Measurements from ENCODE around the gene ISOC1.

Gene ISOC1

DNA sequence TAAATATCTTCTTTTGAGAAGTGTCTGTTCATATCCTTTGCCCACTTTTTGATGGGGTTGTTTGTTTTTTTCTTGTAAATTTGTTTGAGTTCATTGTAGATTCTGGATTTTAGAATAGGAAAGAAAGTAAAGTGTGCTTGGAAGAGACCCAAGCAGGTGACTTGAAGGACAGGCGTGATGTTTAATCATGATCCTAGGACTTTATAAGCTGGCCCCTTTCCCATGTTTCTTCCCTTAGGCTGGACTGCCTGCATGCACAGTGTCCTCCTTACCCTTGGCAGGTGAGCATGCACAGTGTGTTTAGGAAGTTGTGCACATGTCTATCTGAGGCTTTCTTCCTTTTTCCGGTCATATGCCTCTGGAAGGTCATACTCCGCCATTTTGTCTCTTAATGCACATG, 61.3 kb downstream of the ISOC1 start:
- TF ChIP-seq, protein P1, sequence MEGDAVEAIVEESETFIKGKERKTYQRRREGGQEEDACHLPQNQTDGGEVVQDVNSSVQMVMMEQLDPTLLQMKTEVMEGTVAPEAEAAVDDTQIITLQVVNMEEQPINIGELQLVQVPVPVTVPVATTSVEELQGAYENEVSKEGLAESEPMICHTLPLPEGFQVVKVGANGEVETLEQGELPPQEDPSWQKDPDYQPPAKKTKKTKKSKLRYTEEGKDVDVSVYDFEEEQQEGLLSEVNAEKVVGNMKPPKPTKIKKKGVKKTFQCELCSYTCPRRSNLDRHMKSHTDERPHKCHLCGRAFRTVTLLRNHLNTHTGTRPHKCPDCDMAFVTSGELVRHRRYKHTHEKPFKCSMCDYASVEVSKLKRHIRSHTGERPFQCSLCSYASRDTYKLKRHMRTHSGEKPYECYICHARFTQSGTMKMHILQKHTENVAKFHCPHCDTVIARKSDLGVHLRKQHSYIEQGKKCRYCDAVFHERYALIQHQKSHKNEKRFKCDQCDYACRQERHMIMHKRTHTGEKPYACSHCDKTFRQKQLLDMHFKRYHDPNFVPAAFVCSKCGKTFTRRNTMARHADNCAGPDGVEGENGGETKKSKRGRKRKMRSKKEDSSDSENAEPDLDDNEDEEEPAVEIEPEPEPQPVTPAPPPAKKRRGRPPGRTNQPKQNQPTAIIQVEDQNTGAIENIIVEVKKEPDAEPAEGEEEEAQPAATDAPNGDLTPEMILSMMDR (conservative IDR thresholded peaks at IDR 0.05; ENCODE audit: low read length) = no peak
- DNase-seq (ENCODE audit: low read depth) = no peak
- H3K4me3 ChIP-seq (ENCODE audit: low read length) = no peak overlapping the region

DNA sequence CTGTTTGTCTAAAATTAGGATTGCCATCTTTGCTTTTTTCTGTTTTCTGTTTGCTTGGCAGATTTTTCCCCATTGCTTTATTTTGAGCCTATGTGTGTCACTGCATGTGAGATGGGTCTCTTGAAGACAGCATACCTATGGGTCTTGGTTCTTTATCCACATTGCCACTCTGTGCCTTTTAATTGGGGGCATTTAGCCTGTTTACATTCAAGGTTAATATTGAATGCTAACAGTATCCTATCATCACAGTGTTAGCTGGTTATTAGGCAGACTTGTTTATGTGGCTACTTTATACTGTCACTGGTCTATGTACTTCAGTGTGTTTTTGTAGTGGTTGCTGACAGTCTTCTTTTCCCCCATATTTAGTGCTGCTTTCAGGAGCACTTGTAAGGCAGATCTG, 67.3 kb downstream of the ISOC1 start:
- DNase-seq (ENCODE audit: low read depth) = no peak
- H3K4me3 ChIP-seq (ENCODE audit: low read length) = no peak overlapping the region
- TF ChIP-seq, protein P1 (conservative IDR thresholded peaks at IDR 0.05; ENCODE audit: low read length) = no peak
